A375 (cell line): ENCODE data around the gene PAH. TPM values are rescaled to one million over a fixed set of nuclear protein-coding genes. Genes with fewer than 3 reads are reported as not detected.

Source experiments
- total RNA-seq: library from RNA; depleted of rRNA; stranded (reverse); fragments of >200 nt; shearing (Covaris generic); gene quantifications from 2 replicates; pipeline ENCODE4 v1.2.3, GENCODE V29; 2014; rRNA removed

The PAH gene
- not detected in 2 replicates for total RNA-seq

GRCh38 chr12:102917026-102917787, at the start of gene PAH:
TSS of gene PAH (minus strand) at chr12:102917244. CDS start at chr12:102917130, 114 bp downstream.

GRCh38 chr12:102957339-102958050, 40.5 kb upstream of the PAH start, which contains the start of gene ASCL1:
TSS of gene ASCL1 (plus strand) at chr12:102957674. CDS start at chr12:102958245, 571 bp downstream.

Other genes starting within 250 kb of the PAH start
- not detected in 2 replicates for gene ASCL1, start 40.4 kb upstream of the PAH start, total RNA-seq